H9 (cell line): ENCODE data around the gene WDR27. TPM values are rescaled to one million over a fixed set of nuclear protein-coding genes. Genes with fewer than 3 reads are reported as not detected.

ENCODE experiments used
- DNase-seq: peaks from one replicate; pipeline ENCODE4 v3.0.0-alpha.2; 2017
- H2AFZ ChIP-seq: one replicate; pipeline ENCODE4 v1.6.1; 2013; ENCODE audit warnings: mild to moderate bottlenecking, low read length, control low read depth, moderate library complexity
- H2AK5ac ChIP-seq: 2 replicates; pipeline ENCODE4 v1.6.1; 2013; ENCODE audit warnings: low read length, control low read depth, mixed read lengths; ENCODE audit not compliant: insufficient read length
- H2BK120ac ChIP-seq: one replicate; pipeline ENCODE4 v1.6.1; 2013; ENCODE audit warnings: low read depth, mild to moderate bottlenecking, low read length, control low read depth, inconsistent platforms; ENCODE audit not compliant: poor library complexity, severe bottlenecking
- H2BK12ac ChIP-seq: 2 replicates; pipeline ENCODE4 v1.6.1; 2013; ENCODE audit warnings: low read length, control low read depth, mixed read lengths, low read depth; ENCODE audit not compliant: insufficient read length
- H2BK15ac ChIP-seq: 2 replicates; pipeline ENCODE4 v1.6.1; 2013; ENCODE audit warnings: low read depth, low read length, control low read depth
- H2BK20ac ChIP-seq: one replicate; pipeline ENCODE4 v1.6.1; 2013; ENCODE audit warnings: low read depth, mild to moderate bottlenecking, low read length, control low read depth, inconsistent platforms; ENCODE audit not compliant: poor library complexity, severe bottlenecking
- H2BK5ac ChIP-seq: 2 replicates; pipeline ENCODE4 v1.6.1; 2013; ENCODE audit warnings: low read length, control low read depth, mixed read lengths; ENCODE audit not compliant: insufficient read length
- H3K14ac ChIP-seq: 2 replicates; pipeline ENCODE4 v1.6.1; 2013; ENCODE audit warnings: low read length, control low read depth; ENCODE audit not compliant: insufficient read depth
- H3K18ac ChIP-seq: 2 replicates; pipeline ENCODE4 v1.6.1; 2013; ENCODE audit warnings: low read depth, mild to moderate bottlenecking, mixed read lengths, low read length, control low read depth; ENCODE audit not compliant: insufficient read length
- H3K23ac ChIP-seq: 2 replicates; pipeline ENCODE4 v1.6.1; 2013; ENCODE audit warnings: low read length, control low read depth, mixed read lengths, low read depth; ENCODE audit not compliant: insufficient read length
- H3K23me2 ChIP-seq: 2 replicates; pipeline ENCODE4 v1.6.1; 2013; ENCODE audit warnings: low read depth, mild to moderate bottlenecking, mixed read lengths, low read length, control low read depth; ENCODE audit not compliant: insufficient read length, poor library complexity, severe bottlenecking
- H3K27ac ChIP-seq: 2 replicates; pipeline ENCODE4 v1.5.1; 2013; ENCODE audit warnings: low read length, control low read depth, mixed read lengths, low read depth; ENCODE audit not compliant: insufficient read length
- H3K27me3 ChIP-seq: 2 replicates; pipeline ENCODE4 v1.6.1; 2013; ENCODE audit warnings: low read length, control low read depth, inconsistent platforms; ENCODE audit not compliant: insufficient read depth
- H3K4ac ChIP-seq: 2 replicates; pipeline ENCODE4 v1.6.1; 2013; ENCODE audit warnings: low read depth, mild to moderate bottlenecking, control low read depth, inconsistent platforms, low read length, moderate library complexity
- H3K4me1 ChIP-seq: 2 replicates; pipeline ENCODE4 v1.6.1; 2013; ENCODE audit warnings: low read length, control low read depth, inconsistent platforms; ENCODE audit not compliant: insufficient read depth
- H3K4me2 ChIP-seq: 2 replicates; pipeline ENCODE4 v1.6.1; 2013; ENCODE audit warnings: low read length, control low read depth, mixed read lengths; ENCODE audit not compliant: insufficient read length, insufficient read depth
- H3K56ac ChIP-seq: 2 replicates; pipeline ENCODE4 v1.6.1; 2013; ENCODE audit warnings: low read depth, mild to moderate bottlenecking, mixed read lengths, low read length, control low read depth; ENCODE audit not compliant: insufficient read length
- H3K79me1 ChIP-seq: 2 replicates; pipeline ENCODE4 v1.6.1; 2013; ENCODE audit warnings: low read depth, mild to moderate bottlenecking, moderate library complexity, low read length, control low read depth, inconsistent platforms; ENCODE audit not compliant: insufficient read depth, poor library complexity, severe bottlenecking
- H3K79me2 ChIP-seq: 2 replicates; pipeline ENCODE4 v1.6.1; 2013; ENCODE audit warnings: low read length, control low read depth, inconsistent platforms; ENCODE audit not compliant: insufficient read depth
- H3K9ac ChIP-seq: 2 replicates; pipeline ENCODE4 v1.6.1; 2013; ENCODE audit warnings: low read length, control low read depth, mixed read lengths; ENCODE audit not compliant: insufficient read length; ENCODE audit errors: extremely low read depth
- H3K9me3 ChIP-seq: one replicate; pipeline ENCODE4 v1.6.1; 2013; ENCODE audit warnings: low read depth, low read length, inconsistent platforms; ENCODE audit not compliant: control insufficient read depth
- H3T11ph ChIP-seq: one replicate; pipeline ENCODE4 v1.6.1; 2013; ENCODE audit warnings: mild to moderate bottlenecking, low read length, control low read depth, inconsistent platforms
- H4K20me1 ChIP-seq: one replicate; pipeline ENCODE4 v1.6.1; 2013; ENCODE audit not compliant: control insufficient read depth, insufficient read length, insufficient read depth
- H4K5ac ChIP-seq: 2 replicates; pipeline ENCODE4 v1.6.1; 2013; ENCODE audit warnings: low read depth, mild to moderate bottlenecking, mixed read lengths, low read length, control low read depth; ENCODE audit not compliant: insufficient read length
- H4K8ac ChIP-seq: replicated peaks from 2 replicates; pipeline ENCODE4 v1.6.1; 2013; ENCODE audit warnings: low read length, control low read depth, mixed read lengths, low read depth; ENCODE audit not compliant: insufficient read length
- H4K91ac ChIP-seq: 2 replicates; pipeline ENCODE4 v1.6.1; 2013; ENCODE audit warnings: low read depth, mild to moderate bottlenecking, moderate library complexity, mixed read lengths, low read length, control low read depth; ENCODE audit not compliant: insufficient read length
- H3K27ac Mint-ChIP-seq, 3 experiments: 2 replicates in 2 of 3; 3 replicates in 1 of 3; pipeline ENCODE4 v1.8.0; 2020 to 2021; ENCODE audit warnings: mixed read lengths in 3 of 3, mild to moderate bottlenecking in 1 of 3, moderate library complexity in 1 of 3
- H3K27me3 Mint-ChIP-seq: 2 replicates; pipeline ENCODE4 v1.8.0; 2021; ENCODE audit warnings: low read depth, mild to moderate bottlenecking, moderate library complexity, mixed read lengths
- H3K36me3 Mint-ChIP-seq, 3 experiments: 2 replicates in 2 of 3; 3 replicates in 1 of 3; pipeline ENCODE4 v1.8.0; 2020 to 2021; ENCODE audit warnings: low read depth in 3 of 3, mixed read lengths in 3 of 3; ENCODE audit not compliant: insufficient read depth in 1 of 3
- H3K4me1 Mint-ChIP-seq, 2 experiments: 2 replicates each; pipeline ENCODE4 v1.8.0; 2020; ENCODE audit warnings: mixed read lengths in 2 of 2
- H3K4me3 Mint-ChIP-seq, 2 experiments: 2 replicates in 1 of 2; 3 replicates in 1 of 2; pipeline ENCODE4 v1.8.0; 2020 to 2021; ENCODE audit warnings: mild to moderate bottlenecking in 2 of 2, mixed read lengths in 2 of 2, moderate library complexity in 1 of 2
- H3K9me3 Mint-ChIP-seq, 2 experiments: 2 replicates in 1 of 2; 3 replicates in 1 of 2; pipeline ENCODE4 v1.8.0; 2020; ENCODE audit warnings: mild to moderate bottlenecking in 2 of 2, mixed read lengths in 2 of 2, moderate library complexity in 1 of 2
- whole genome bisulfite sequencing: extraction: QIAGEN DNeasy Blood & Tissue Kit; methylation state at CpG from one replicate; pipeline ENCODE4 v1.1.7; 2013; ENCODE audit warnings: missing lambda C conversion rate, low lambda C conversion rate, mixed read lengths; ENCODE audit not compliant: insufficient read length; ENCODE audit errors: extremely low coverage; 5-methylcytosine and 5-hydroxymethylcytosine counted together
- total RNA-seq: library from RNA; stranded (reverse); gene quantifications from 2 replicates; pipeline ENCODE4 v1.2.1, GENCODE V29; 2021
- TF ChIP-seq, protein P1 (sequence below): fragments of 200-600 bp; sonication (generic); conservative IDR thresholded peaks from 3 replicates; pipeline ENCODE4 v1.8.0; 2021; ENCODE audit warnings: antibody characterized with exemption, mild to moderate bottlenecking

WDR27 gene
- total RNA-seq, 1 experiment from 2014 or later = 48.7 TPM

DNA sequence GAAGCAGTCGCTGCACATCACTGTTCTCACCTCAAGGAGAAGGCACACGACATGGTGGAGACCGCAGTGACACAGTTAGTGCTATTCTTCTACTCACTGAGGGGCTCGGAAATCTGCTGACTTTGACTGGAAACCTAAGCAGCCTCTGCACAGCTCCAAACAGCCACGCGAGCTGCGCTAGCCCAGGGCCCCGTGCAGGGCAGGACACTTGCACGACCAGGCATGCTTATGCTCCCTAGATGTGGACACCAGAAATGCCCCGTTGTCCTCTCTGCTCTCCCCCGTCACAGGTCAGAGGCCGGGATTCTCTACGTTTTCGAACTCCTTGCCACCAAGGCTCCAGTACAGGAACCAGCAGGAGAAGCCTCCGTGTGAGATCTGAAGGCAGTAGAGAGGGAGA, 201.1 kb downstream of the WDR27 start:
- H2AK5ac ChIP-seq = no peak overlapping the region
- H3K27ac ChIP-seq = no peak overlapping the region
- no peaks in the 10 kb centered on the region for H4K20me1 ChIP-seq
- H3K9me3 ChIP-seq = no peaks in the 10 kb centered on the region
- Mint-ChIP-seq H3K27ac (no peak overlapping the region), H3K36me3 (peaks cover 0 to 5% (median 3%) of the 10 kb centered on the region in 3 experiments; a peak in 3 of 7 replicates), H3K4me3 (no peak overlapping the region), H3K27me3 (no peaks in the 10 kb centered on the region), H3K9me3 (no peaks in the 10 kb centered on the region), H3K4me1 (0 out of 4 replicates have a peak, but pooled peaks cover 0 to 5% of the 10 kb centered on the region in 2 experiments)
- DNase-seq = no peak
- no peak overlapping the region for H3T11ph ChIP-seq
- H3K23me2 ChIP-seq = no peaks in the 10 kb centered on the region
- WGBS = no CpG with 5 or more reads among the region's 15 CpGs
- no peaks in the 10 kb centered on the region for H3K79me1 ChIP-seq
- H2BK5ac ChIP-seq = no peak overlapping the region
- no peak overlapping the region for H4K8ac ChIP-seq
- H2BK15ac ChIP-seq = no peak overlapping the region
- TF ChIP-seq, protein P1, sequence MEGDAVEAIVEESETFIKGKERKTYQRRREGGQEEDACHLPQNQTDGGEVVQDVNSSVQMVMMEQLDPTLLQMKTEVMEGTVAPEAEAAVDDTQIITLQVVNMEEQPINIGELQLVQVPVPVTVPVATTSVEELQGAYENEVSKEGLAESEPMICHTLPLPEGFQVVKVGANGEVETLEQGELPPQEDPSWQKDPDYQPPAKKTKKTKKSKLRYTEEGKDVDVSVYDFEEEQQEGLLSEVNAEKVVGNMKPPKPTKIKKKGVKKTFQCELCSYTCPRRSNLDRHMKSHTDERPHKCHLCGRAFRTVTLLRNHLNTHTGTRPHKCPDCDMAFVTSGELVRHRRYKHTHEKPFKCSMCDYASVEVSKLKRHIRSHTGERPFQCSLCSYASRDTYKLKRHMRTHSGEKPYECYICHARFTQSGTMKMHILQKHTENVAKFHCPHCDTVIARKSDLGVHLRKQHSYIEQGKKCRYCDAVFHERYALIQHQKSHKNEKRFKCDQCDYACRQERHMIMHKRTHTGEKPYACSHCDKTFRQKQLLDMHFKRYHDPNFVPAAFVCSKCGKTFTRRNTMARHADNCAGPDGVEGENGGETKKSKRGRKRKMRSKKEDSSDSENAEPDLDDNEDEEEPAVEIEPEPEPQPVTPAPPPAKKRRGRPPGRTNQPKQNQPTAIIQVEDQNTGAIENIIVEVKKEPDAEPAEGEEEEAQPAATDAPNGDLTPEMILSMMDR = no peak
- H2BK20ac ChIP-seq = no peak overlapping the region
- no peak overlapping the region for H2BK120ac ChIP-seq
- no peaks in the 10 kb centered on the region for H3K79me2 ChIP-seq
- no peaks in the 10 kb centered on the region for H3K4me1 ChIP-seq
- H4K91ac ChIP-seq = no peak overlapping the region
- no peak overlapping the region for H3K18ac ChIP-seq
- H3K27me3 ChIP-seq = no peaks in the 10 kb centered on the region
- H3K23ac ChIP-seq = no peak overlapping the region
- no peak overlapping the region for H3K4me2 ChIP-seq
- no peak overlapping the region for H3K4ac ChIP-seq
- H4K5ac ChIP-seq = no peak overlapping the region
- H3K14ac ChIP-seq = no peak overlapping the region
- H3K56ac ChIP-seq = no peak overlapping the region
- no peak overlapping the region for H2BK12ac ChIP-seq
- no peak overlapping the region for H3K9ac ChIP-seq
- H2AFZ ChIP-seq = no peak overlapping the region
